GM19099 (cell line): ENCODE measurements around the gene TLCD3B.

ENCODE experiments used
- POLR2A ChIP-seq: IDR thresholded peaks from 3 replicates; pipeline ENCODE4 v1.6.1; 2011; ENCODE audit warnings: low read depth; ENCODE audit not compliant: insufficient read length; ENCODE audit errors: extremely low read depth

Gene TLCD3B

DNA sequence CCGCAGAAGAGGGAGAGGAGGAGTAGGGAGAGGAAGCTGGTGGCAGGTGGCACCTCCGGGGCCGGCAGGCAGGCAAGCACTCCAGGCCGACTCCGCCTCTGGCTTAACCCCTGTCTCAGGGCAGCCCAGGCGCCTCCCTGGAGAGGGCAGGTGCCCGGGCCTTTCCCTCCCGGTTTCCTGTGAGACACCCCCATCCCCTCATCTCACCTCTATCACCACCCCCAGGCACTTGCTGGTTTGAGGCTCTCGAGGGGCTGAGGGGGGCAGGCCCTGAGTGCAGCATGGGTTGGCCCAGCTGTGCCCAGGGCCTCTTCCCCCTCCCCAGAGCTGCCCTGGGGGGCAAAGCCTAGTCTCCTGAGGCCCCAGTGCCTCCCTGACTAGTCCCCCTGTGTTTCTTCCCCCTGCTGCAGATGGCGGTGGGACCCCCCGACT is 26.2 kb downstream of the TLCD3B start:
- no peak for TF ChIP-seq POLR2A

DNA sequence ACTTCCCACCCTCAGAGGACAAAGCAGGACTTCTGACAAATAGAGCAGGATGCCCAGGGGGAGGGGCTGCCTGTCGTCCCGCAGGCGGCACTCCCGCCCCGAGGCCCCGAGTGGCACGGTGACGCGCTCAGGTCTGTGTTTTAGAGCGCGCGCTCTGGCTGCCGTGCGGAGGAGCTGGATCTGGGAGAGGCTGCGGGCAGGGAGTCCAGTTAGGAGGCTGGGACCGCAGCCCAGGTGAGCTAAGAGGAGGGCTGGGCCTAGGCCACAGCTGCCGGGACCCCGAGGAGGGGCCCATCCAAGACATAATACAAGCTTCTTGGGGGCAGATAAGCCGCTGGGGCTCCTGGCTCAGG is 26.7 kb downstream of the TLCD3B start:
- no peak for TF ChIP-seq POLR2A

DNA sequence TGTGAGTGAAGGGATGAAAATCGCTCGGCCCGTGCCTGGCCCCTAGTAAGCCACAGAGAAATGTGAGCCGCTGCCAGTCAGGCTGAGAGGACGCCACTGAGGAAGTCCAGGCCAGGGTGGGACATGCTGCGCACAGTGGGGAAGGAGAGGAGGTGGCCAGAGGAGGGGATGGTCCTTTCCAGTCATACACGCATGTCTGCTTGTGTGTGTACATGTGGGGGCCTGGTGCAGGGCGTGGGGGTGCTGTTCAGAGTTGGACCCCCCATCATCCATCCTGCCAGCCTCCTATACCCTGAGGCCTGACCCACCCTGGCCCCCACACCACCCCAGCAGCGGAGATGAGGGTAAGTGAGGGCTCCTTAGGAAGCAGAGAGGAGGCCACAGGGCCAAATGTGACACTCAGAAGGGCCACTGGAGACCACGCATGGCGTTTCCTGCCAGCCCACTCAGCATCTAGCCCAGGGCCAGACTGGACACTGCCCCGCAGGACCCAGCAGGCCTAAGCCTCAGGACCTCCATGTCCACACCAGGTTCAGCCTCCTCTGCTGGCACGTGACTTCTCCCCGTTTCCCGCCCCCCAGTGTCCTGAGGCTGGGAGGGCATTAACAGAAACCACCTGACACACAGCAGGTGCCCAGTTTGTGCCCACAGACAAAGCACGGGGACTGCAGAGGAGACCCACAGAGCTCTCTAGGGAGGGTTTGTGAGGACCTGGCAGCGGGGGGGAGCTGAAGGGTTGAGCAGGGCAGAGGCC is 27.2 kb downstream of the TLCD3B start:
- TF ChIP-seq POLR2A, result no peak

DNA sequence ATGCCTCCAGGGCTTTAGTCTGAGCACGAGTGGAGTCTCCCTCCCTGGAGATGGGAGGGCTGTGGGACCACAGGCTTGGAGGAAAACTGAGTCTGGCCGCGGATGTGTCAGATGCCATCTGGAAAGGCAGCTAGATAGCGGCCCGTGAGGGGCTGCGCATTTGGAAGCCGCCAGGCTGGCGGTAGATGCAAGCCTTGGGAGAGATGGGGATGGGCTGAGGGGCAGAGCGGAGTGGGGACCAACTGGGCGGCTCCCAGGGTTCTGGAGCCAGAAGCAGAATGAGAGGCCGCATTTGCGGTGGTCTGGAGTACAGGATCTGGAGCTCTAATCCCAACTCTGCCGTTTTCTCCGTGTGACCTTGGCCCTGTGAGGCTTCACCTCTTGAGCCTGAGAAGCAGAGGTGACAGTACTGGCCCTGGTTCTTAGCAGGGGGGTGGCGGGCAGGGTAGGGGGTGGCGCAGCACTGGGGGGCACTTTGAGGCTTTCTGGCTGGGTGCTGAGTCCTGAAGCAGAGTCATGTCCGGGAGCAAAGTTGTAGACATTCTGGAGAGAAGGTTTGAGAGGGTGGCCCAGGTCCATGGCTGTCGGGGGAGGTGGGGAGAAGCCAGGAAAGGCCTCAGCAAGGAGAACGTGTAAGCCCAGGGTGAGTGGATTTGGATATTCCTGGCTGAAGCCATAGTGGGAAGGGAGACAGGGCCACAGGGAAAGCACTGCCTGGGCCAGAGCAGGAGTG is 28.3 kb downstream of the TLCD3B start:
- no peak for TF ChIP-seq POLR2A

DNA sequence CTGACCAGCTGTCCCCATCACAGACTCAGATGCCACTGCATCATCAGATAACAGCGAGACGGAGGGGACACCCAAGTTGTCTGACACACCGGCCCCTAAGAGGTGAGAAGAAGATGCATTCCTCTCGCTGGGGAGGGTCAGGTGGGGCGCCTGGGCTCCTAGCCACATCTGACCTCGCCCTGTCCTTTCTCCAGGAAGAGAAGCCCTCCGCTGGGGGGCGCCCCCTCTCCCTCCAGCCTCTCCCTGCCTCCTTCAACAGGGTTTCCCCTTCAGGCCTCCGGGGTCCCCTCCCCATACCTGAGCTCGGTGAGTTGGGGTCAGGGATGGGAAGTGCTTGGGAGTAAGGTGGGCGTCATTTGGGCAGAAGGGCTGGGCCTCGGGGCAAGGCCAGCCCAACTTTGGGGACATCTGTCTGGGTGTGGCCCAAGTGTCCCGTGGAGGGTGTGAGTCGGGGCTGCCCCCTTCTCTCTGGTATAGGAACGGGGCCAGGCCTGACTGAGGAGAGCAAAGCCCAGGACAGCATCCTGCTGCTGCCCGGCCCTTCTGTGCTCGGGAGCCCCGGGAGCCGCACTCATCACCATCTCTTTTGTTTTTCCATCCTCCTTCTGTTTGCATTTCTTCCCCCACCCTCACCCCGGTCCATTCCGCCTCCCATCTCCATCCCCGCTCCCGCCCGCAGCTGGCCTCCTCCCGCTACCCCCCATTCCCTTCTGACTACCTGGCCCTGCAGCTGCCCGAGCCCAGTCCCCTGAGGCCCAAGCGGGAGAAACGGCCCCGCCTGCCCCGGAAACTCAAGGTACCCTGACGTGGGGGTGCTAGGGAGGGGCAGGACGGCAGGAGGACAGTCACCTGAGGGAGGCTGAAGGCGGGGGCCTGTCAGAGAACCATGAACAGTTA is 30.1 kb downstream of the TLCD3B start:
- no peak for TF ChIP-seq POLR2A

DNA sequence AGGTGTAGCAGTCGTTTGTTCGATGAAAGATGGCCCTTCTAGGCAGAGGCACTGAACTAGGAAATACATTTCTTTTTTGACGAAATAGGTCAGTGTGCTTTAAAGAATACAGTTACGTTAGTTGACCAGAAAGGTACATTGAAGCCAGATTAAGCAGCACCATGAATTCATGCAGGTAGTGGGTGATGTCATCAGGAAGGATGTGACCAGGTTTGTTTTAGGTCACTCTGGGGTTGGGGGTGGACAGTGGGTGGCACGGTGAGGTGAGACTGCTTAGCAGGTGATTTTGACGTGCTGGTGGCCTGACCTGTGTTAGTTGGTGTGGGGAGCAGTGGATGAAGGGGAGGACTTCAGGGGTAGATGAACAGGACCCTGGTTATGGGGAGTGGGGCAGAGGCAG is 31.5 kb downstream of the TLCD3B start:
- TF ChIP-seq POLR2A, result no peak

DNA sequence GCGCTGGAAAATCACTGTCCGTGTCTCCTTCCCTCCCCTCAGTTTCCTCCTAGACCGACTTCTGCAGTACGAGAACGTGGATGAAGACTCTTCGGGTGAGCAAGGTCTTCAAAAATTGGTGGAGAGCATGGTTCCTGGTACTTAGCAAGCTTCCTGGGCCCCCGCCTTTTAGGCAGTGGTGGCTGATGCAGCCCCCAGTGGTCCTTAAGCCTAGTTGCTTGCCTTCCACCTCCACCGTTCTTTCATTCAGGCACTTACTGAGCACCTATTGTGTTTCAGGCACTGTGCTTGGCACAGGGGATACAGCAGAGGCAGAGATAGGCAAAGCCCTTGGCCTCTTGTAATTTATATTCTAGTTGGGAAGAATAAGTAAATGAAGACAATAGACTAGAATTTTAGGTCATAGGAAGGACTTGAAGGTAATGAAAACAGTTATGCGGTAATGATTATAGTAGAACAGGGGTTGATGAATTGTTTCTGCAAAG is 34.3 kb downstream of the TLCD3B start:
- TF ChIP-seq POLR2A, result no peak

DNA sequence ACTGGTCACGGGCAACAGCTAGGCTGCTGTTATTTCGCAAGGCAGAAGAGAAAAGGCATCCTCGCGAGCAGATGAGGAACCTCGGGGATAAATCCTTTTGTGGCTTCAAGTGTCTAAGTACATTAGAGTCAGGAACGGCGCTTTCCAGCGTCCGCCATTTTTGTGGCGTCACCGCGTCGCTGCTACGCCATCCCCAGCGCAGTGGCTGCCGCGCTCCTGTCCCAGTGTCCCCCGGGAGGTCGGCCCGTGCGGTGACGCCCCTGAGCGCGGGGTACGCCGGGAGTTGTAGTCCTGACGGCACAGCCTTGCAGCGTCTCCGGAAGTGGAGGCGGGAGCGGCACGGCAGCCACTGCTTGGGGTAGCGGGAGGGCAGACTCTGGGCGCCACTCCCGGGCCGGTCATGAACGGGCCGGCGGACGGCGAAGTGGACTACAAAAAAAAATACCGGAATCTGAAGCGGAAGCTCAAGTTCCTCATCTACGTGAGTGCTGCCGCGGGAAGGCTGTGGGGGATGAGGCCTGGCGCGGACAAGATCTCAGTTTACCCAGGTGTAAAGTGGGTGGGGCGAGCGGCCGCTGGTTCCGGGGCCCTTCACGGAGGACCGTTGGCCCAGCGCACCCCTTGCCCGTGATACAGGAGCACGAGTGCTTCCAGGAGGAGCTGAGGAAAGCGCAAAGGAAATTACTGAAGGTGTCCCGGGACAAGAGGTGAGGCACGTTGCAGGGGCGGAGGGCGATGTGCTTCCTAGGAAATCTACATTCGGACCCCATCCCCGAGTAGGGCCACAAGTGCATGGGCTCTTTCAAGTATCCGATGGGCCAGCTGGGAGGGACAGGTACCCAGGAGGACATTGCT is 34.9 kb downstream of the TLCD3B start, which contains the start of gene INO80E:
Gene INO80E, plus strand, starts transcription at position 331 of the 855 bp plus-strand sequence. Its CDS starts 70 bp downstream, at position 401.
- TF ChIP-seq POLR2A, result peak; percentile 74

DNA sequence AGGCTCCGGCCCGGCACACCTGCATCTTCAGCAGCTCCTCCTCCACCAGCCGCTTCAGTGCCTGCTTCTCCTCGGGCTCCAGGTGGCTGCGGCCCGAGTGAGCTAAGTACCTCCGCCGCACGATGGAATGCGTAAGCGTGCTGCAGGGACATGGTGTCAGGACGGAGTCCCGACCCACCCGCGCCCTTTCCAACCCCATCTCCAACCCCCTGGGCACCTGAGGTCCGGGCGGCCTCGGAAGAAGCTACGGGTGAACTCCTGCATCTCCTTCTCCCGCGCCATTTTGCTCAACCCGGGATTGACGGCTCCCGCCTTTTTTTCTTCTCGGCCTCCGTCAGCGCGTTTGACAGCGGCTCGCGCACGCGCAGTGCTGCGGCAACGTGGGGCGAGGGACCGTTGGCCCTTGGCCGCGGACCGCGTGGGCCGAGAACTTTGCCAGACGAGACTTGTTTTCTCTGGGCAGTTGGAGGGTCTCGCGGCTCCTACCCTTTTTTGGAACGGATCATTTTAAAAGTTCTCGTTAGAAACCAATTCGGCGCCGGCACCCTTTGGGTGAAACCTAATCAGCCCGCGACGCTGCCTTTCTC is 35.7 kb downstream of the TLCD3B start, which contains the start of gene HIRIP3:
Gene HIRIP3, minus strand, starts transcription at position 294 of the 587 bp plus-strand sequence. Its CDS starts 12 bp downstream, at position 282.
- peak; percentile 62 for TF ChIP-seq POLR2A

DNA sequence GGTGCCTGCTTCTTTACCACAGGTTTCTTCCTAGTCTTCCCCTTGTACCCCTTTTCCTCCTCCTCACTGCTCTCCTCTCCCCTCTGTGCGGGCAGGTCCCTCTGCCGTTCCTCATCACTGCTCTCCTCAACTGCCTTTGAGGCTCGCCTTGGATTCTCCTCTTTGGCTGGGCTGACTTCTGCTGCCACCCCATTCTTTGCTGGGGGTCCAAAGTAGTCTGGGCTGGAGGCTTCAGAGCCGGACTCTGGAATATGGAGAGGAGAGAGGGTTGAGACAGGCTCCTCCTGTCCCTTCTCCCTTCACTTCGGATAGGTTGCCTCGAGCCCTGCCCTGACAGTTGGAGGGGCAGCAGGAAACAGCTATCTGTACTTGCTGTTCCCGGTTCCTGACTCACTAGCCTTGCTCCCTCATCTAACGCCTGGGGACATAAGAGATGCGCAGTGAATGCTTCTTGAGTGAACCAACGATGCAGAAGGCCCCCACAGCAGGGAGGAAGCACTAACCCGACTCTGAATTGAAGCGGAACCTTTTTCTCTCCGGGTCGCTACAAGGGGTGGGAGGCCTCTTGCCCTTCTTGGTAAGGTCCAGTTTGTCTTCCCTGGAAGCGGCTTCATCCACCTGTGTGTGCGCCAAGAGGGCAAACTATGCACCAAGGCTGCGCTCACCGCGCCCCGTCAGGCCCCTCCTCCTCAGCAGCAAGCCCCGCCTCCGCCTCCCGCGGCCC is 36.3 kb downstream of the TLCD3B start:
- no peak for TF ChIP-seq POLR2A

DNA sequence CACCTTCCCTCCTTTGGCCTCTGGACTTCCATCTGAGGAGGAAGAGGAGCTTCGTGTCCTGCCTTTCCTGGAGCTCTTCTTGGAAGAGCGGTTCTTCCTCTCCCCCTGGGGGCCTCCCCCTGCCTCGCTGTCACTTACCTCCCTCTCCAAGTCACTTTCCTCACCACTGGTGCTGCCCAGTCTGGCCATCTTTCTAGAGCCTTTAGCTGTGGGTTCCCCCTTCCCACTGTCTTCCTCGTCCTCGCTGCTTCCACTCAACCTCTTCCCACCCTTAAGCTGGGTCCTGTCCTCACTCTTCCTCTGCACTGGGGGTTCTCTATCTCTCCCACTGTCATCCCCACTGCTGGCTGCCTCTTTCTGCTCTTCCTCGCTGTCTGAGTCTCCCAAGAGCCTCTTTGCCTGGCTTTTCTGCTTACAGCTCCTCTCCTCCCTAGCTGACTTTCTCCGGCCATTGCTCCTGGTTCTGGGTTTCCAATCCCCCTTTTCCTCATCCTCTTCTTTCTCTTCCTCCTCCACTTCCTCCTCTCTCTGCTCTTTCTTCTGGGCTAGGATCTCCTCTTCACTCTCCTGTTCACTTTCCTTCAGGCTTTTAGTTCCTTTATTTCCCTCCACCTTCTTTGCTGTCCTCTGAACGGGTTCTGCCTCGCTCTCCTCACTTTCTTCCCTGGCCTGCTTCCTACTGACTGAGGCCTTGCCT is 37.0 kb downstream of the TLCD3B start:
- no peak for TF ChIP-seq POLR2A

DNA sequence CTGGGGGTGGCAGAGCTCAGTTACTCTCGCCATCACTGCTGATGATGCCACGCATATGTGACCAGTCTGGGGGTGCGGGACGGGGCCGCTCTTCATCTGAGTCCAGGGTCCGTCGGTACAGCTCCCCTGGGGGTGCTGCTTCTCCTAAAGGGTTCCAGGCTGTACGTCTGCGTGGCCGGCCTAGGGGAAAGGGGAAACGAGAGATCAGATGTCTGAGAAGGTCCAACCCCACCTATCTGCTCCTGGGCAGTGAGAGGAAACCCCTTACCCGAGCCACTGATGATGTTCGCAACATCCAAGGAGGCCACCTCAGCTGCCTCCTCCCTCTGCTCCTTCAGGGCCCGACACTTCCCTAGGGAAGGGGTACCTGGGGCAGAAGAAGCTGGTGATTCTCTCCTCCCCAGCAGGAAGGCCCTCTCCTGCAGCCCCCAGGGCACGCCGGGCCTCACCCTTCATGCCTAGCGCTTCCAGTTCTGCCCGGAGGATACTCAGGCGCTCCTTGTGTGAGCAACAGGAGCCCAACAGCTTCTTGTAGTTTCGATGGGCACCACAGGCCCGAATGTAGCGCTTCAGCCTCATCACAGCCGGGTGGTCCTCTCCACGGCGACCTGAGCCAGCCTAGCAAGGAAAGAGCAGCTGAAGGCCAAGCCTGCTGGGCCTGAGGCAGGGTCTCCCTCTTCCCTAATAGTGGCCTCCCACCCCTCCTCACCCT is 37.7 kb downstream of the TLCD3B start:
- no peak for TF ChIP-seq POLR2A
